ENCODE results near the gene DEDD2.

DNA sequence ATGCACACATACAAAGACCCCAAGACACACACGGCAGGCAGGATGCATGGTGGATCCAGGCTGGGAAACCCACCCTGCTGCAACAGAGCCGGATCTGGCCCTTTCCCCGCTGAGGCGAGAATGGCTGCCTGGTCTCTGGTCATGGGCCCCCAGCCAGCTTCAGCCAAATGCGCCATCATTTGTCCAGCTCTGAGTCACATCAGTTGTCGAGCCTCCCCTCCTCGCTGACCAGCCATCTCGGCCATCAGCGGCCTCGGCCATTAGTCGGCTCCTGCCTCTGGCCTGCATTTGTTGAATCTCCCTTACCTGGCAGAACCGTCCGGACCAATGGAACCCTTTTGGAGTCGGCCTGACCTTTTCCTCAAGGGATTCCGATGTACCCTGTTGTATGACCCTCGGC lies 46.8 kb downstream of the DEDD2 start:
- TF ChIP-seq POLR2A (IDR thresholded peaks at IDR 0.05; ENCODE audit: low read depth, low read length) = no peak
- TF ChIP-seq, protein P1, sequence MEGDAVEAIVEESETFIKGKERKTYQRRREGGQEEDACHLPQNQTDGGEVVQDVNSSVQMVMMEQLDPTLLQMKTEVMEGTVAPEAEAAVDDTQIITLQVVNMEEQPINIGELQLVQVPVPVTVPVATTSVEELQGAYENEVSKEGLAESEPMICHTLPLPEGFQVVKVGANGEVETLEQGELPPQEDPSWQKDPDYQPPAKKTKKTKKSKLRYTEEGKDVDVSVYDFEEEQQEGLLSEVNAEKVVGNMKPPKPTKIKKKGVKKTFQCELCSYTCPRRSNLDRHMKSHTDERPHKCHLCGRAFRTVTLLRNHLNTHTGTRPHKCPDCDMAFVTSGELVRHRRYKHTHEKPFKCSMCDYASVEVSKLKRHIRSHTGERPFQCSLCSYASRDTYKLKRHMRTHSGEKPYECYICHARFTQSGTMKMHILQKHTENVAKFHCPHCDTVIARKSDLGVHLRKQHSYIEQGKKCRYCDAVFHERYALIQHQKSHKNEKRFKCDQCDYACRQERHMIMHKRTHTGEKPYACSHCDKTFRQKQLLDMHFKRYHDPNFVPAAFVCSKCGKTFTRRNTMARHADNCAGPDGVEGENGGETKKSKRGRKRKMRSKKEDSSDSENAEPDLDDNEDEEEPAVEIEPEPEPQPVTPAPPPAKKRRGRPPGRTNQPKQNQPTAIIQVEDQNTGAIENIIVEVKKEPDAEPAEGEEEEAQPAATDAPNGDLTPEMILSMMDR (IDR thresholded peaks at IDR 0.05; ENCODE audit: extremely low read depth in 1 of 2, insufficient read depth in 1 of 2, low read depth in 1 of 2, low read length in 2 of 2) = no peak
- TF ChIP-seq POLR2AphosphoS5 (IDR thresholded peaks at IDR 0.05; ENCODE audit: insufficient read depth, low read depth, low read length) = no peak
- TF ChIP-seq FOS (IDR thresholded peaks at IDR 0.05; ENCODE audit: borderline replicate concordance, insufficient read depth, low read length) = no peak
- no peak for TF ChIP-seq EZH2 (IDR thresholded peaks at IDR 0.05; ENCODE audit: borderline replicate concordance, low read depth, low read length, severe bottlenecking)
- TF ChIP-seq JUN (IDR thresholded peaks at IDR 0.05; ENCODE audit: borderline replicate concordance, insufficient read depth, insufficient read length, low read depth) = no peak
- TF ChIP-seq MAX (IDR thresholded peaks at IDR 0.05; ENCODE audit: insufficient read depth, insufficient read length) = no peak
- TF ChIP-seq GATA2 (IDR thresholded peaks at IDR 0.05; ENCODE audit: insufficient read depth, insufficient read length, low read depth, low read length) = no peak

Measured in endothelial cell of umbilical vein (primary cell).